SK-N-SH (cell line): ENCODE measurements around the gene TMC1. TPM values are rescaled to one million over a fixed set of nuclear protein-coding genes. Genes with fewer than 3 reads are reported as not detected.

Source experiments
- CTCF ChIA-PET: fragments of 300-600, 350-600 bp; formaldehyde crosslinking; extraction: SDS; loops from one replicate; lab custom pipeline; 2021; lab: Yijun Ruan, JAX
- POLR2A ChIA-PET: fragments of 350-600 bp; sonication (Branson Sonifier 250); formaldehyde crosslinking; extraction: SDS; loops from one replicate; lab custom pipeline; 2020; ENCODE audit warnings: antibody characterized with exemption, inconsistent platforms; lab: Yijun Ruan, JAX
- DNase-seq: peaks from one replicate; pipeline ENCODE4 v3.0.0; 2012
- H2AFZ ChIP-seq: fragments of 200-600 bp; sonication (generic); 2 replicates; pipeline ENCODE4 v1.8.1; 2016; ENCODE audit warnings: antibody characterized with exemption, mild to moderate bottlenecking, low read depth
- H3F3A ChIP-seq: fragments of 200-600 bp; sonication (generic); replicated peaks from 2 replicates; pipeline ENCODE3; 2016; ENCODE audit warnings: antibody characterized with exemption, mild to moderate bottlenecking; ENCODE audit not compliant: insufficient read depth
- H3K27ac ChIP-seq, 2 experiments: fragments of 200-500 bp in 1 of 2; fragments of 200-600 bp in 1 of 2; sonication (Bioruptor generic) in 1 of 2; sonication (generic), shearing (Covaris generic) in 1 of 2; 2 replicates each; pipeline versions ENCODE4 v1.5.1 to v1.6.1; 2014 to 2016; ENCODE audit warnings: low read depth in 2 of 2, inconsistent platforms in 1 of 2, low read length in 1 of 2, mild to moderate bottlenecking in 1 of 2, mixed read lengths in 1 of 2
- H3K27me3 ChIP-seq: fragments of 200-600 bp; sonication (generic), shearing (Covaris generic); 2 replicates; pipeline ENCODE4 v1.6.1; 2016; ENCODE audit warnings: mixed run types; ENCODE audit not compliant: insufficient read depth
- H3K36me3 ChIP-seq, 2 experiments: fragments of 200-500 bp in 1 of 2; fragments of 200-600 bp in 1 of 2; sonication (Bioruptor generic) in 1 of 2; sonication (generic) in 1 of 2; replicated peaks in 1 of 2; 2 replicates each; pipeline versions ENCODE3 to v1.5.1; 2014 to 2016; ENCODE audit warnings: low read length in 1 of 2, mild to moderate bottlenecking in 1 of 2; ENCODE audit not compliant: insufficient read depth in 2 of 2, control insufficient read depth in 1 of 2
- H3K4me1 ChIP-seq, 2 experiments: fragments of 200-500 bp in 1 of 2; fragments of 200-600 bp in 1 of 2; sonication (Bioruptor generic) in 1 of 2; sonication (generic), shearing (Covaris generic) in 1 of 2; 2 replicates each; pipeline versions ENCODE4 v1.5.1 to v1.6.1; 2014 to 2016; ENCODE audit warnings: low read depth in 1 of 2, low read length in 1 of 2, mixed run types in 1 of 2; ENCODE audit not compliant: insufficient read depth in 2 of 2, control insufficient read depth in 1 of 2
- H3K4me2 ChIP-seq: fragments of 200-600 bp; sonication (generic), shearing (Covaris generic); 2 replicates; pipeline ENCODE4 v1.6.1; 2017; ENCODE audit warnings: mixed run types
- H3K4me3 ChIP-seq, 2 experiments: fragments of 200-500 bp in 1 of 2; fragments of 200-600 bp in 1 of 2; sonication (Bioruptor generic) in 1 of 2; sonication (generic), shearing (Covaris generic) in 1 of 2; 2 replicates each; pipeline versions ENCODE4 v1.5.1 to v1.8.1; 2014 to 2016; ENCODE audit warnings: low read depth in 2 of 2, inconsistent platforms in 1 of 2, low read length in 1 of 2, mild to moderate bottlenecking in 1 of 2, mixed read lengths in 1 of 2, moderate library complexity in 1 of 2
- H3K79me2 ChIP-seq: fragments of 200-600 bp; sonication (generic); 2 replicates; pipeline ENCODE4 v1.8.1; 2017; ENCODE audit warnings: mild to moderate bottlenecking; ENCODE audit not compliant: insufficient read depth
- H3K9ac ChIP-seq: fragments of 200-600 bp; sonication (generic); 2 replicates; pipeline ENCODE4 v1.6.1; 2017; ENCODE audit warnings: mixed run types
- H3K9me2 ChIP-seq: fragments of 200-600 bp; sonication (generic); 2 replicates; pipeline ENCODE4 v1.6.1; 2017; ENCODE audit warnings: mixed run types
- H3K9me3 ChIP-seq: fragments of 200-600 bp; sonication (generic); 2 replicates; pipeline ENCODE4 v1.6.1; 2017; ENCODE audit warnings: mixed run types, mild to moderate bottlenecking, moderate library complexity
- H4K20me1 ChIP-seq: fragments of 200-600 bp; sonication (generic); 2 replicates; pipeline ENCODE4 v1.6.1; 2017; ENCODE audit warnings: mild to moderate bottlenecking, mixed run types; ENCODE audit not compliant: insufficient read depth
- CHD2 ChIP-seq: fragments of 150-350 bp; IDR thresholded peaks from 2 replicates; pipeline ENCODE4 v1.6.1; 2018; ENCODE audit warnings: low read length; ENCODE audit not compliant: partially characterized antibody
- ELF1 ChIP-seq: IDR thresholded peaks from 2 replicates; pipeline ENCODE4 v1.4.0; 2012
- EP300 ChIP-seq, 2 experiments: IDR thresholded peaks; 2 replicates each; pipeline versions ENCODE4 v1.4.0 to v1.6.1; 2012; ENCODE audit warnings: borderline replicate concordance in 1 of 2, low read depth in 1 of 2, low read length in 1 of 2
- EZH2phosphoT487 ChIP-seq: fragments of 200-600 bp; sonication (generic); IDR thresholded peaks from 2 replicates; pipeline ENCODE4 v1.6.1; 2017; ENCODE audit warnings: low read depth, mixed run types, mild to moderate bottlenecking, antibody characterized with exemption, moderate library complexity, borderline replicate concordance
- FOSL2 ChIP-seq: IDR thresholded peaks from 2 replicates; pipeline ENCODE4 v1.4.0; 2012; ENCODE audit warnings: low read depth, mild to moderate bottlenecking, moderate library complexity, borderline replicate concordance
- GATA2 ChIP-seq: sonication (generic); formaldehyde crosslinking; IDR thresholded peaks from 2 replicates; pipeline ENCODE4 v1.5.0; 2020; ENCODE audit warnings: mild to moderate bottlenecking, missing genetic modification reagents
- MEF2A ChIP-seq: IDR thresholded peaks from 2 replicates; pipeline ENCODE4 v1.4.0; 2012; ENCODE audit warnings: low read depth, borderline replicate concordance
- MXI1 ChIP-seq: IDR thresholded peaks from 2 replicates; pipeline ENCODE4 v1.6.1; 2012; ENCODE audit warnings: mild to moderate bottlenecking, low read depth, low read length, improper control_type of control experiment
- RCOR1 ChIP-seq: fragments of 150-350 bp; IDR thresholded peaks from 2 replicates; pipeline ENCODE4 v1.6.1; 2017; ENCODE audit warnings: antibody characterized with exemption, low read length
- RFX5 ChIP-seq: IDR thresholded peaks from 2 replicates; pipeline ENCODE4 v1.6.1; 2012; ENCODE audit warnings: mild to moderate bottlenecking, improper control_type of control experiment, low read length
- RXRA ChIP-seq: IDR thresholded peaks from 2 replicates; pipeline ENCODE4 v1.4.0; 2012; ENCODE audit warnings: low read depth, mild to moderate bottlenecking, borderline replicate concordance
- SIN3A ChIP-seq: IDR thresholded peaks from 2 replicates; pipeline ENCODE4 v1.6.1; 2012; ENCODE audit warnings: low read depth, mild to moderate bottlenecking, low read length, moderate library complexity, borderline replicate concordance
- SMC3 ChIP-seq: IDR thresholded peaks from 2 replicates; pipeline ENCODE4 v1.6.1; 2012; ENCODE audit warnings: low read depth, low read length, improper control_type of control experiment
- TEAD4 ChIP-seq: IDR thresholded peaks from 2 replicates; pipeline ENCODE4 v1.4.0; 2012; ENCODE audit warnings: mild to moderate bottlenecking, borderline replicate concordance; ENCODE audit not compliant: insufficient read depth
- WGBS: methylation state at CpG from one replicate; pipeline ENCODE4 v1.1.6; 2017; ENCODE audit warnings: low lambda C conversion rate; 5-methylcytosine and 5-hydroxymethylcytosine counted together
- polyA plus RNA-seq, 3 experiments: library from polyadenylated mRNA; depleted of rRNA; stranded (reverse); fragments of >200 nt; gene quantifications; 2 replicates each; pipeline ENCODE4 v1.2.3, GENCODE V29; 2012
- TF ChIP-seq, protein P1 (sequence below): IDR thresholded peaks from 2 replicates; pipeline ENCODE4 v1.6.1; 2012; ENCODE audit warnings: mild to moderate bottlenecking, low read depth, low read length, moderate library complexity
- TF ChIP-seq, protein P2 (sequence below): fragments of 150-350 bp; IDR thresholded peaks from 2 replicates; pipeline ENCODE4 v1.6.1; 2016; ENCODE audit warnings: mild to moderate bottlenecking, low read depth, low read length
- TF ChIP-seq, protein P3 (sequence below): fragments of 200-600 bp; sonication (generic); IDR thresholded peaks from 2 replicates; pipeline ENCODE4 v1.6.1; 2017; ENCODE audit warnings: antibody characterized with exemption, mild to moderate bottlenecking, moderate library complexity
- TF ChIP-seq, protein P4 (sequence below): fragments of 150-350 bp; IDR thresholded peaks from 2 replicates; pipeline ENCODE4 v1.6.1; 2017; ENCODE audit warnings: antibody characterized with exemption, low read length, low read depth, borderline replicate concordance
- TF ChIP-seq, protein P5 (sequence below): IDR thresholded peaks from 2 replicates; pipeline ENCODE4 v1.4.0; 2012; ENCODE audit warnings: low read depth, borderline replicate concordance

TMC1 gene
- polyA plus RNA-seq, 1 of the 3 experiments (the other 2 are of a cell fraction) = not detected

DNA sequence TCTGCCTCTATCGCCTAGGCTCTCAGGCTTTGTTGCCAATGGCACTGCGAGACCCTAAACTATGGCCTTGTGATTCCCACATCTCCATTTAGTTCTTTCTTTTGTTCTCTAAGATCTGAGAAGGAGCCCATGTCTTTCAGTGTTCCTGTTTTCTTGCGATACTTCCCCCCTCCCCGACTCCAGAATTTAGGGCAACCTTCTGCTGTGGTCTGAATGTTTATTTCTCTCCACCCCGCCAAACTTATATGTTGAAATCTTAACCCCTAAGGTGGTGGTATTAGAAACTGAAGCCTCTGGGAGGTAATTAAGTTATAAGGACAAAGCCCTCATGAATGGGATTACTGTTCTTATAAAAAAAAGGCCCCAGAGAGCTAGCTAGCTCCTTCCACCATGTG is 6.4 kb downstream of the TMC1 start:
- Histone ChIP-seq H3K4me3 (peak overlapping the region in 1 of 2 experiments; percentile 36; a peak in 1 of 4 replicates), H3K4me2 (peak overlapping the region; percentile 74), H3K27ac (peak overlapping the region; percentile 53 to 60; a peak in 3 of 4 replicates), H3K36me3 (no peaks in the 10 kb centered on the region), H4K20me1 (no peaks in the 10 kb centered on the region), H3K79me2 (no peaks in the 10 kb centered on the region), H3K9ac (peak overlapping the region; percentile 54), H3K27me3 (no peaks in the 10 kb centered on the region; the same call in 1 of the 2 replicates), H3F3A (peaks cover 16% of the 10 kb centered on the region), H3K9me2 (no peaks in the 10 kb centered on the region), H2AFZ (peak overlapping the region; percentile 91), H3K4me1 (peaks cover 4 to 5% of the 10 kb centered on the region in 2 experiments; a peak in 2 of 4 replicates), H3K9me3 (no peaks in the 10 kb centered on the region)
- WGBS = 40% methylated on average over 5 of the region's 5 CpGs
- ChIA-PET POLR2A (no interaction called here), CTCF (interaction anchor here (1.6 kb wide), 1 partner anchor 247 kb away, joined by 5 read pairs; no protein-coding TSS in a partner anchor)
- no peak for DNase-seq
- no peak for TF ChIP-seq RXRA
- no peak for TF ChIP-seq TEAD4
- TF ChIP-seq, protein P1, sequence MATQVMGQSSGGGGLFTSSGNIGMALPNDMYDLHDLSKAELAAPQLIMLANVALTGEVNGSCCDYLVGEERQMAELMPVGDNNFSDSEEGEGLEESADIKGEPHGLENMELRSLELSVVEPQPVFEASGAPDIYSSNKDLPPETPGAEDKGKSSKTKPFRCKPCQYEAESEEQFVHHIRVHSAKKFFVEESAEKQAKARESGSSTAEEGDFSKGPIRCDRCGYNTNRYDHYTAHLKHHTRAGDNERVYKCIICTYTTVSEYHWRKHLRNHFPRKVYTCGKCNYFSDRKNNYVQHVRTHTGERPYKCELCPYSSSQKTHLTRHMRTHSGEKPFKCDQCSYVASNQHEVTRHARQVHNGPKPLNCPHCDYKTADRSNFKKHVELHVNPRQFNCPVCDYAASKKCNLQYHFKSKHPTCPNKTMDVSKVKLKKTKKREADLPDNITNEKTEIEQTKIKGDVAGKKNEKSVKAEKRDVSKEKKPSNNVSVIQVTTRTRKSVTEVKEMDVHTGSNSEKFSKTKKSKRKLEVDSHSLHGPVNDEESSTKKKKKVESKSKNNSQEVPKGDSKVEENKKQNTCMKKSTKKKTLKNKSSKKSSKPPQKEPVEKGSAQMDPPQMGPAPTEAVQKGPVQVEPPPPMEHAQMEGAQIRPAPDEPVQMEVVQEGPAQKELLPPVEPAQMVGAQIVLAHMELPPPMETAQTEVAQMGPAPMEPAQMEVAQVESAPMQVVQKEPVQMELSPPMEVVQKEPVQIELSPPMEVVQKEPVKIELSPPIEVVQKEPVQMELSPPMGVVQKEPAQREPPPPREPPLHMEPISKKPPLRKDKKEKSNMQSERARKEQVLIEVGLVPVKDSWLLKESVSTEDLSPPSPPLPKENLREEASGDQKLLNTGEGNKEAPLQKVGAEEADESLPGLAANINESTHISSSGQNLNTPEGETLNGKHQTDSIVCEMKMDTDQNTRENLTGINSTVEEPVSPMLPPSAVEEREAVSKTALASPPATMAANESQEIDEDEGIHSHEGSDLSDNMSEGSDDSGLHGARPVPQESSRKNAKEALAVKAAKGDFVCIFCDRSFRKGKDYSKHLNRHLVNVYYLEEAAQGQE = no peak
- no peak for TF ChIP-seq FOSL2
- TF ChIP-seq SIN3A = no peak
- TF ChIP-seq ELF1 = no peak

DNA sequence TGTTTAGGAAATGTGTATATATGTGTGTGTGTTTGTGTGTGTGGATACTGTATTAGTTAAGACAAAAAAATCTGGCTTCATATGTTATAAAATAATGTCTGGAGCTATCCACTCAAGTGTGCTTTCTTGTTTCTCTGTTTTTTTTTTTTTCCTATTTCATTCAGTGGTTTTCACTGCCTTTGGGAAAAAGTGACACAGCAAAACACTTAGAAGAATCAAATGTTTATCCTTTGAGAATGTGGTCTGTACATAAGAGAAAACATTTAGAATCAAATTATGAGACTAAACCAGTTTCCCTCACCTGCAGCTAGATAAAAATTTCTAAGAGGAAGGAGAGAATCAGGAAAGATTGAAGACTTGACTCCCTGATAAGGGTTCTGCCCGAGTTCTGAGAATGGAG is 8.1 kb downstream of the TMC1 start:
- Histone ChIP-seq H3K9me2 (no peaks in the 10 kb centered on the region), H3K79me2 (no peaks in the 10 kb centered on the region)
- 19% methylated on average over 1 of the region's 1 CpG for WGBS
- POLR2A ChIA-PET = no interaction called here
- CTCF ChIA-PET = no interaction called here
- TF ChIP-seq, protein P2, sequence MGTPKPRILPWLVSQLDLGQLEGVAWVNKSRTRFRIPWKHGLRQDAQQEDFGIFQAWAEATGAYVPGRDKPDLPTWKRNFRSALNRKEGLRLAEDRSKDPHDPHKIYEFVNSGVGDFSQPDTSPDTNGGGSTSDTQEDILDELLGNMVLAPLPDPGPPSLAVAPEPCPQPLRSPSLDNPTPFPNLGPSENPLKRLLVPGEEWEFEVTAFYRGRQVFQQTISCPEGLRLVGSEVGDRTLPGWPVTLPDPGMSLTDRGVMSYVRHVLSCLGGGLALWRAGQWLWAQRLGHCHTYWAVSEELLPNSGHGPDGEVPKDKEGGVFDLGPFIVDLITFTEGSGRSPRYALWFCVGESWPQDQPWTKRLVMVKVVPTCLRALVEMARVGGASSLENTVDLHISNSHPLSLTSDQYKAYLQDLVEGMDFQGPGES = no peak
- TF ChIP-seq, protein P3, sequence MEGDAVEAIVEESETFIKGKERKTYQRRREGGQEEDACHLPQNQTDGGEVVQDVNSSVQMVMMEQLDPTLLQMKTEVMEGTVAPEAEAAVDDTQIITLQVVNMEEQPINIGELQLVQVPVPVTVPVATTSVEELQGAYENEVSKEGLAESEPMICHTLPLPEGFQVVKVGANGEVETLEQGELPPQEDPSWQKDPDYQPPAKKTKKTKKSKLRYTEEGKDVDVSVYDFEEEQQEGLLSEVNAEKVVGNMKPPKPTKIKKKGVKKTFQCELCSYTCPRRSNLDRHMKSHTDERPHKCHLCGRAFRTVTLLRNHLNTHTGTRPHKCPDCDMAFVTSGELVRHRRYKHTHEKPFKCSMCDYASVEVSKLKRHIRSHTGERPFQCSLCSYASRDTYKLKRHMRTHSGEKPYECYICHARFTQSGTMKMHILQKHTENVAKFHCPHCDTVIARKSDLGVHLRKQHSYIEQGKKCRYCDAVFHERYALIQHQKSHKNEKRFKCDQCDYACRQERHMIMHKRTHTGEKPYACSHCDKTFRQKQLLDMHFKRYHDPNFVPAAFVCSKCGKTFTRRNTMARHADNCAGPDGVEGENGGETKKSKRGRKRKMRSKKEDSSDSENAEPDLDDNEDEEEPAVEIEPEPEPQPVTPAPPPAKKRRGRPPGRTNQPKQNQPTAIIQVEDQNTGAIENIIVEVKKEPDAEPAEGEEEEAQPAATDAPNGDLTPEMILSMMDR = no peak
- TF ChIP-seq SIN3A (no peak), MEF2A (no peak), EZH2phosphoT487 (no peak), RFX5 (no peak), GATA2 (CRISPR knock-in tag) (no peak), ELF1 (no peak), RCOR1 (no peak), SMC3 (no peak), EP300 (IDR thresholded peaks at IDR 0.05; ENCODE audit: borderline replicate concordance in 1 of 2, low read depth in 1 of 2, low read length in 1 of 2) (no peak), CHD2 (no peak), MXI1 (no peak)
- TF ChIP-seq, protein P4, sequence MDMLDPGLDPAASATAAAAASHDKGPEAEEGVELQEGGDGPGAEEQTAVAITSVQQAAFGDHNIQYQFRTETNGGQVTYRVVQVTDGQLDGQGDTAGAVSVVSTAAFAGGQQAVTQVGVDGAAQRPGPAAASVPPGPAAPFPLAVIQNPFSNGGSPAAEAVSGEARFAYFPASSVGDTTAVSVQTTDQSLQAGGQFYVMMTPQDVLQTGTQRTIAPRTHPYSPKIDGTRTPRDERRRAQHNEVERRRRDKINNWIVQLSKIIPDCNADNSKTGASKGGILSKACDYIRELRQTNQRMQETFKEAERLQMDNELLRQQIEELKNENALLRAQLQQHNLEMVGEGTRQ = no peak
- TF ChIP-seq, protein P5, sequence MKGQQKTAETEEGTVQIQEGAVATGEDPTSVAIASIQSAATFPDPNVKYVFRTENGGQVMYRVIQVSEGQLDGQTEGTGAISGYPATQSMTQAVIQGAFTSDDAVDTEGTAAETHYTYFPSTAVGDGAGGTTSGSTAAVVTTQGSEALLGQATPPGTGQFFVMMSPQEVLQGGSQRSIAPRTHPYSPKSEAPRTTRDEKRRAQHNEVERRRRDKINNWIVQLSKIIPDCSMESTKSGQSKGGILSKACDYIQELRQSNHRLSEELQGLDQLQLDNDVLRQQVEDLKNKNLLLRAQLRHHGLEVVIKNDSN = no peak
- TF ChIP-seq, all 33 proteins: peak for 0
- Histone ChIP-seq H3K27ac (no peak overlapping the region), H3K4me3 (no peak overlapping the region), H3K9ac (no peak overlapping the region), H4K20me1 (no peaks in the 10 kb centered on the region), H3K36me3 (no peaks in the 10 kb centered on the region), H2AFZ (no peak overlapping the region), H3F3A (peaks cover 14% of the 10 kb centered on the region), H3K27me3 (no peaks in the 10 kb centered on the region), H3K4me1 (peaks cover 4 to 5% of the 10 kb centered on the region in 2 experiments; a peak in 2 of 4 replicates), H3K9me3 (no peaks in the 10 kb centered on the region), H3K4me2 (no peak overlapping the region)
- no peak for DNase-seq
